ENCODE measurements around the gene CHN1. TPM values are rescaled to one million over a fixed set of nuclear protein-coding genes. Genes with fewer than 3 reads are reported as not detected.

Gene CHN1
- total RNA-seq, 1 experiment from 2014 or later: 0.41 TPM

DNA sequence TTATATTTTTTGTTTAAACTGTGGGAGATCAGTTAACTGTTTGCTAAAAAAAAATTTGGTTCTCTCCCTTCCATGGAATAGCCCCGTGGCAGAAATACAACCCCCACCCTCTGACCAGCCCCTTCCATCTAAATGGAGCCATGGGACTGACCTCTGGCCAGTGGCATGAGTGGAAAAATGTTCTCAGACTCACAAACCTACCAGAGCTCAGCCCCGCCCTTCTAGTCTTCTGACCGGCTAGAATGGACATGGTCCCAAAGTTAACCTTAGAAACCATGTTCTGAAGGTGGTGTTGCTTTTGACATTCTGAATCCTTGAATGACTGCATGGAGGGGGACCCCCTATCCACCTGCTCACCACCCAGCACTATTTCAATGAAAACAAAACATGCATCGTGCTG, 239.6 kb downstream of the CHN1 start:
- CTCF ChIA-PET: interaction anchor here (1.4 kb wide), 1 partner anchor 17 kb away, joined by 4 read pairs; no protein-coding TSS in a partner anchor
- H3K27me3 Mint-ChIP-seq (ENCODE audit: insufficient read depth, unreplicated experiment): no peaks in the 10 kb centered on the region
- H3K4me3 ChIP-seq (ENCODE audit: low read depth, low read length): no peak overlapping the region

DNA sequence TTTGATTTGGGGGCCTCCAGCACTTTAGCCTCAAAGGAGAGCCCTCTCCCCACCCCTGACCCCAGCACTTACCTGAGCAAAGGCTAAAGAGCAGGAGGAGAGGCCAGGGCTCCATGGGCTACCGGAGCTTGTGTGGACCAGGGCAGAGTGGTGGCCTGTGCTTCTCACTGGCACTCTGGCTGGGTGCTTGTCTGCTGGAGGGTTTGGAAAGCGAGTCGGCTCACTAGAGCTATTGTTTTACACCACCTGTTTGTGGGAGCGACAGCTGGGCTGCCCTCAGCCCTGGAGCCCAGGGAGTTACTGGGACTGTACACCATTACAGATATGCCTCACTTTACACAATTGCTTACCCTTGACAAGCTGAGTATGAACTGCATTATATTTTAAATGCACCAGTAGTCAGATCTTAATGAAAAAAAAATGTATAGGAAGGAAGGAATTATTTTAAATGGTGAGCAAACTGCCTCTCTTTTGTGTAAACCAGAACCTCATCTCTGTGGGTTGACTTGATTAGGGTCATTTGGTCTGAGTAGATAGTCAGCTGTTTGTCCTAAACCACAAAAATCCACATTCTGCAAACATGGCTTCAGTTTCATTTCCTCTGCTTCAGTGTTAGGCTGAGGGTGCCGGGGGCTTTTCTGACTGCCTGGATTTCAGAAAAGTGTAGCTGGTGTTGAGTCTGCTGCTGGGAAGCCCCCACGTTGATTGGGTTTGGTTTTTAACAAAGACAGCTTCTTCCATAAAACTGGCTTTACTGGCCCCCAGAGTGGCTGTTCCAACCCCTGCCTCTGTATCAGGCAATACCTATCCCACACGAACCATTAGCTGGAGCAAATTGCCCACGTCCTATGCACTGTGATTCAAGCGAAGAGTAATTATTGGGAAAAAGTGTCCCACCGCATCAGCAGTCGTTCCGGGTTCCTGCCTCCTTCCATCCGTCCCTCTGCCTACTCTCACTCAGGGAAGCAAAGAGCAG, 240.6 kb downstream of the CHN1 start, which contains the start of gene CHRNA1:
TSS of gene CHRNA1 (minus strand) at position 193 of the 976 bp plus-strand sequence. CDS start at position 115, 78 bp downstream.
- Histone ChIP-seq H3K27me3 (replicated peaks; ENCODE audit: control insufficient read depth, insufficient read depth, low read length) (no peaks in the 10 kb centered on the region), H3K36me3 (ENCODE audit: control insufficient read depth, insufficient read depth, low read length) (no peaks in the 10 kb centered on the region), H3K4me1 (no peaks in the 10 kb centered on the region), H3K9me3 (no peaks in the 10 kb centered on the region), H3K4me3 (ENCODE audit: low read depth, low read length) (no peak within 1 kb of the TSS)
- H3K4me1 Mint-ChIP-seq (ENCODE audit: low read depth, unreplicated experiment): no peaks in the 10 kb centered on the region
- DNase-seq: no peak
- no peak within 1 kb of the TSS for H3K4me3 Mint-ChIP-seq (ENCODE audit: unreplicated experiment)
- H3K27me3 Mint-ChIP-seq (ENCODE audit: insufficient read depth, unreplicated experiment): no peaks in the 10 kb centered on the region
- H3K27ac Mint-ChIP-seq (ENCODE audit: unreplicated experiment): no peak within 1 kb of the TSS
- intact Hi-C loops (cut with micrococcal nuclease; ENCODE audit: unreplicated experiment): no loop called here
- no peak for TF ChIP-seq CTCF (IDR thresholded peaks at IDR 0.05; ENCODE audit: insufficient read depth in 1 of 2, low read depth in 1 of 2, low read length in 1 of 2, severe bottlenecking in 1 of 2, unreplicated experiment in 1 of 2)
- H3K9me3 Mint-ChIP-seq (ENCODE audit: unreplicated experiment): no peaks in the 10 kb centered on the region
- CTCF ChIA-PET: interaction anchor here (0.6 to 0.9 kb wide), 2 partner anchors 15 to 67 kb away, joined by 3 to 6 read pairs; no protein-coding TSS in a partner anchor
- no TSS peak for BruUV-seq (replicated peaks)
- POLR2A ChIA-PET: no interaction called here
- H3K36me3 Mint-ChIP-seq (ENCODE audit: insufficient read depth, unreplicated experiment): peaks cover 4% of the 10 kb centered on the region

More for the DNA sequence above, 239.6 kb downstream of the CHN1 start:
- H3K36me3 ChIP-seq (ENCODE audit: control insufficient read depth, insufficient read depth, low read length): no peaks in the 10 kb centered on the region
- no peak for TF ChIP-seq CTCF (IDR thresholded peaks at IDR 0.05; ENCODE audit: insufficient read depth in 1 of 2, low read depth in 1 of 2, low read length in 1 of 2, severe bottlenecking in 1 of 2, unreplicated experiment in 1 of 2)
- POLR2A ChIA-PET: no interaction called here
- no TSS peak for BruUV-seq (replicated peaks)
- no peaks in the 10 kb centered on the region for H3K4me1 ChIP-seq
- no peak overlapping the region for H3K4me3 Mint-ChIP-seq (ENCODE audit: unreplicated experiment)
- H3K27ac Mint-ChIP-seq (ENCODE audit: unreplicated experiment): no peak overlapping the region
- no peaks in the 10 kb centered on the region for H3K9me3 ChIP-seq
- intact Hi-C loops (cut with micrococcal nuclease; ENCODE audit: unreplicated experiment): no loop called here
- no peaks in the 10 kb centered on the region for H3K27me3 ChIP-seq (replicated peaks; ENCODE audit: control insufficient read depth, insufficient read depth, low read length)
- DNase-seq: no peak
- peaks cover 4% of the 10 kb centered on the region for H3K36me3 Mint-ChIP-seq (ENCODE audit: insufficient read depth, unreplicated experiment)
- H3K9me3 Mint-ChIP-seq (ENCODE audit: unreplicated experiment): no peaks in the 10 kb centered on the region
- no peaks in the 10 kb centered on the region for H3K4me1 Mint-ChIP-seq (ENCODE audit: low read depth, unreplicated experiment)

GRCh38 chr2:174763780-174764179, 241.4 kb downstream of the CHN1 start:
- no peaks in the 10 kb centered on the region for H3K9me3 Mint-ChIP-seq (ENCODE audit: unreplicated experiment)
- POLR2A ChIA-PET: no interaction called here
- intact Hi-C loops (cut with micrococcal nuclease; ENCODE audit: unreplicated experiment): no loop called here

More at GRCh38 chr2:174763780-174764179, 241.4 kb downstream of the CHN1 start:
- Mint-ChIP-seq H3K4me3 (ENCODE audit: unreplicated experiment) (no peak overlapping the region), H3K27ac (ENCODE audit: unreplicated experiment) (no peak overlapping the region), H3K36me3 (ENCODE audit: insufficient read depth, unreplicated experiment) (peaks cover 4% of the 10 kb centered on the region), H3K27me3 (ENCODE audit: insufficient read depth, unreplicated experiment) (no peaks in the 10 kb centered on the region), H3K4me1 (ENCODE audit: low read depth, unreplicated experiment) (no peaks in the 10 kb centered on the region)
- BruUV-seq (replicated peaks): no TSS peak
- H3K4me1 ChIP-seq: no peaks in the 10 kb centered on the region
- no peak for DNase-seq
- H3K9me3 ChIP-seq: no peaks in the 10 kb centered on the region
- no peak for TF ChIP-seq CTCF (IDR thresholded peaks at IDR 0.05; ENCODE audit: insufficient read depth in 1 of 2, low read depth in 1 of 2, low read length in 1 of 2, severe bottlenecking in 1 of 2, unreplicated experiment in 1 of 2)
- H3K36me3 ChIP-seq (ENCODE audit: control insufficient read depth, insufficient read depth, low read length): no peaks in the 10 kb centered on the region
- CTCF ChIA-PET: interaction anchor here (0.9 kb wide), 1 partner anchor 15 kb away, joined by 6 read pairs; no protein-coding TSS in a partner anchor
- no peaks in the 10 kb centered on the region for H3K27me3 ChIP-seq (replicated peaks; ENCODE audit: control insufficient read depth, insufficient read depth, low read length)
- no peak overlapping the region for H3K4me3 ChIP-seq (ENCODE audit: low read depth, low read length)
